Measurements from ENCODE around the gene LRRC36.

Gene LRRC36

DNA sequence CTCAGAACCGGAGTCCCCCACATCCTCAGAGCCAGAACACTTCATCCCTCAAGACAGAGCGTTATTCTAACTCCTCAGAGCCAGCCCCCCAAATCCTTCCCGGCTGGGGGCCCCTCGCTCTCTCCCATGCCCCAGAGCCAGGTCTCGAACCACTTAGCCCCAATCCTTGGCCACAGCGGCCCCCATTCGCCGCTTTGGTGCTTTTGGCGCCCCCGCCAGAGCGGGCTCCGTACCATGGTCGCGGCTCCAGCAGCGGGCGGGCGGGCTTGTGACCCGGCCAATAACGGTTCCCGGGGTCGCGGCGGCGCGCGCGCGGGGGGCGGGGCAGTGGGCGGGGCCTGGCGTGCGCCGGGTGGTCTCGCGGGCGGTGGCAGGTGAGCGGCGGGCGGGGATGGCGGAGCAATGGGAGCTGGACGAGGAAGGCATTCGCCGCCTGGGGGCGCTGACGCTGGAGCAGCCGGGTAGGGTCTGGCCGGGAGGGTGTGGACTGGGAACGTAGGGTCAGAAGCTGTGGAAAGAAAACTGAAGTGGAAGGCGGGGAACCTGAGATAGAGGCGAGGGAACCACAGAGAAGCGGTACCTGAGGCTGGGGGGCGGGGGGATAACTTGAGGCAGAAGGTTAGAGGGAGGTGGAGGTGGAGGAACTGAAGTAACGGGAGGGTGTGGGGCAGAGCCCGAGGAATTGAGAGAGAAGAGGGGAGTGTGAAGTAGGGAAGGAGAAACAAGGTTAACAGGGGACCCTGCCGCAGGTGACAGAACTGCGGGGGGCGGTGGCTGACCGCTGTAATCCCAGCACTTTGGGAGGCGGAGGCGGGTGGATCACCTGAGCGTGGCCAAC lies at the start of gene LRRC36, which contains the start of gene KCTD19:
Gene LRRC36, plus strand, starts transcription at position 344 of the 838 bp plus-strand sequence. Its CDS starts 48 bp downstream, at position 392.
Gene KCTD19, minus strand, starts transcription at position 270 of the 838 bp plus-strand sequence. Its CDS starts 34 bp downstream, at position 236.
- peak; percentile 29 to 60 (median 32) for DNase-seq (ENCODE audit: low read depth in 3 of 3)

- peak in 1 of 3 donors; percentile 28 for DNase-seq (ENCODE audit: low read depth in 3 of 3)
Measured at GRCh38 chr16:67277294-67277998, 49.2 kb upstream of the LRRC36 start.

GRCh38 chr16:67277999-67278772 lies 48.4 kb upstream of the LRRC36 start:
- DNase-seq (ENCODE audit: low read depth in 3 of 3): no peak

DNA sequence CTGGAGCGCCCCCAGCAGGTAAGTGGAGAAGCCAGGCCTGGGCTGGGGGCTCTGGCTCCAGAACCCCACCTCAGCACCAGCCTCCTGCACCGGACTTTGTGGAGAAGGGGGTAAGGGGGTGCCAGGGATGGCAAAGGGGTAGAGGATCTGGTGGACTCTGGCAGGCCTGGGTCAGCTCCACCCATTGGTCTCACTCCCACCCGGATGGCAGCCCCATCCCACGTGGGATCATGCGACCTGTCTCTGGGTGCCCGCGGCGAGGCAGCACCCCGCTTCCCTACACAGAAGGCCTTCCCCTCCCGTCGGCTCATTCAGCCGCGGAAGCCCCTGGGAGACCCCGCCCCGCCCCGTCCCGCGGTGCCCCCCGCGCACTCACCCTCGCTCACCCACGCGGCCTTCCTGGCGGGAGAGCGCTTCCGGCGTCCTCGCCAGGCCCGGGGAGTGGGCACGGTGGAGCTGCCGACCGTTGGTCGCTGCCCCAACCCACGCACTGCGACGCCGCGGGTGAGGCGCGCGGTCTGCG lies 47.8 kb upstream of the LRRC36 start:
- DNase-seq (ENCODE audit: low read depth in 3 of 3): peak in 1 of 3 donors; percentile 42

- DNase-seq (ENCODE audit: low read depth in 3 of 3): peak; percentile 75 to 79 (median 76)
Measured at GRCh38 chr16:67279296-67280089, 47.1 kb upstream of the LRRC36 start, which contains the start of gene PLEKHG4. PLEKHG4 (plus strand) TSS chr16:67279532; CDS start chr16:67280045, 513 bp downstream.

DNA sequence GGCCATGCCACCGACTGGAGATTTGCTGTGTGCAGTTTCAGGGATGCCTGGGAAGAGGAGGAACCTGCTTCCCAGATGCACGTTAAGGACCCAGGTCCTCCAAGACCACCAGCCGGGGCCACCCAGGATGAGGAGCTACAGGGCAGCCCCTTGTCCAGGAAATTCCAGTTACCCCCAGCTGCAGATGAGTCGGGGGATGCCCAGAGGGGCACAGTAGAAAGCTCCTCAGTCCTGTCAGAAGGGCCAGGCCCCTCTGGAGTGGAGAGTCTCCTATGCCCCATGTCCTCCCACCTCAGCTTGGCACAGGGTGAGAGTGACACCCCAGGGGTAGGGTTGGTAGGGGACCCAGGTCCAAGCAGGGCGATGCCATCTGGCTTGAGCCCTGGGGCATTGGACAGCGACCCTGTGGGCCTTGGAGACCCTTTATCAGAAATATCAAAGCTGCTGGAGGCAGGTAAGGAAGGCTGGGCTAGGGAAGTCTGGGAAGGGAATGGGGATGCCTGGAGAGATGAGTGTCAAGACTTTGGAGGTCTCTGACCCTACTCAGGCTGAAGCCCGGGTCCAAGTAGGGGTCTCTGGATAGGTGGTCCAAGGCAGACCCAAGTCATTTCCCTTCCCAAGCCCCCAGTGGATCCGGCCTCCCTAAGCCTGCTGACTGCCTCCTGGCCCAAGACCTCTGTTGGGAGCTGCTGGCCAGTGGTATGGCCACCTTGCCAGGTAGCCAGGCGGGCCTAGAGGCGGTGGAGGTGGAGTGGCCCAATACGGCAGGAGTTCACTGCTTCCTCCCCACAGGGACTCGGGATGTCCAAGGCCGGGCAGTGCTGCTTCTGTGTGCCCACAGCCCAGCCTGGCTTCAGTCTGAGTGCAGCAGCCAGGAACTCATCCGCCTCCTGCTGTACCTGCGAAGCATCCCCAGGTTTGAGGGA lies 46.3 kb upstream of the LRRC36 start:
- no peak for DNase-seq (ENCODE audit: low read depth in 3 of 3)

DNA sequence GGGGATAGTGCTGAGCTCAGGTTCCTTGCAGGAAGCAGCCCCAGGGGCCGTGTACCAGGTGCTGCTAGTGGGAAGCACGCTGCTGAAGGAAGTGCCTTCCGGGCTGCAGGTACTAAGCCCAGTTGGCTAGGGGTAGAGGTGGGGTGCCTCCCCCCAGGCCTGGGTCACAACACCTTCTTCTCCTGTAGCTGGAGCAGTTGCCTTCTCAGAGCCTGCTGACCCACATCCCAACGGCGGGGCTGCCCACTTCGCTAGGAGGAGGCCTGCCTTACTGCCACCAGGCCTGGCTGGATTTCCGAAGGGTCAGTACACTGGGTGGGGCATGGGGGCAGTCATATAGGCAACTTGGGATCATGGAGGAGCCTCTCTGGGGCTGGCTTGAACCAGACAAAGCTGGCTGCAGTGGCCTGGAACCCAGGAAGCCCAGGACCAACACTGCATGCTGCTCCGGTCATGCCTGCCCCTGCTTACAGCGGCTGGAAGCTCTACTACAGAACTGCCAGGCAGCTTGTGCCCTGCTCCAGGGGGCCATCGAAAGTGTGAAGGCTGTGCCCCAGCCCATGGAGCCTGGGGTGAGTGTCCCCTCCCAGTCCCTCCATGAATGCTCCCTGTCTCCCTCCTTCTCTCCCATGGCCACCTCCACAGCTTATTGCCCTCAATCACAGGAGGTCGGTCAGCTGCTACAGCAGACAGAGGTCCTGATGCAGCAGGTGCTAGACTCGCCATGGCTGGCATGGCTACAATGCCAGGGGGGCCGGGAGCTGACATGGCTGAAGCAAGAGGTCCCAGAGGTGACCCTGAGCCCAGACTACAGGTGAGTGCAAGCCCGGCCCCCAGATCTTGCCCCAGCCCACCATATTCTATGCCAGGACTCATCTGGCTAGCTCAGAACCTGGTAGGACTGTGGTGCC lies 44.8 kb upstream of the LRRC36 start:
- DNase-seq (ENCODE audit: low read depth in 3 of 3): no peak

- no peak for DNase-seq (ENCODE audit: low read depth in 3 of 3)
Measured at GRCh38 chr16:67282447-67282805, 44.2 kb upstream of the LRRC36 start.

- no peak for DNase-seq (ENCODE audit: low read depth in 3 of 3)
Measured at GRCh38 chr16:67283039-67283825, 43.4 kb upstream of the LRRC36 start.

- DNase-seq (ENCODE audit: low read depth in 3 of 3): no peak
Measured at GRCh38 chr16:67283826-67284555, 42.6 kb upstream of the LRRC36 start.

GRCh38 chr16:67284699-67285646 lies 41.6 kb upstream of the LRRC36 start:
- DNase-seq (ENCODE audit: low read depth in 3 of 3): no peak

- no peak for DNase-seq (ENCODE audit: low read depth in 3 of 3)
Measured at GRCh38 chr16:67286441-67287235, 40.0 kb upstream of the LRRC36 start.

DNA sequence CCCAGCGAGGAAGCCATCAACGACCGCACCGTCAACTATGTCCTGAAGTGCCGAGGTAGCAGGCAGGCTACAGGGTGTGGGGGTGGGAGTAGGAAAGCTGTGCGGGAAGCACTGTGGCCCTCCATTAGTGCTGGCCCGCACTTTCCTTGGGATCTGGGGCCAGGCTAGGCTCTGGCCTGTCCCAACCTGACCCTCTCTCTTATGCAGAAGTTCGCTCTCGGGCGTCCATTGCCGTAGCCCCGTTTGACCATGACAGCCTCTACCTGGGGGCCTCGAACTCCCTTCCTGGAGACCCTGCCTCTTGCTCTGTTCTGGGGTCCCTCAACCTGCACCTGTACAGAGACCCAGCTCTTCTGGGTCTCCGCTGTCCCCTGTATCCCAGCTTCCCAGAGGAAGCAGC lies 38.7 kb upstream of the LRRC36 start:
- no peak for DNase-seq (ENCODE audit: low read depth in 3 of 3)

DNA sequence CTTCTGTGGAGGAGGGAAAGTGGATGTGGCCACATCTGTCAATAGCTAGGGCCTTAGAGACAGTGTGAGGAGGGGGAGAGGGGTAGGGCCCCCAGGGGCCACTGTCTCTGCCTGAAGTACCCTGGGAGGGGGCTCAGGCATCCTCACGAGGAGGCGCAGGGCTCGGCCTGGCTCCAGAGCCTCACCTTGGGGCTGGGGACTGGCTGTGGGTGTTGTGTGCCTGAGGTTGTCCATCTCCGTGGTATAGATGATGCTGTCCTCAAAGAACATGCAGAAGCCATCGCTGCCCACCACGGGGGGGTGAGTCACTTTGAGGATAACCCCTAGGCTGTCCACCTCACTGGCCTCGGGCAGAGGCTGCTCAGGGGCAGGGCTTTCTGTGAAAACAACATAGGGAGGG lies 35.2 kb upstream of the LRRC36 start:
- no peak for DNase-seq (ENCODE audit: low read depth in 3 of 3)

DNA sequence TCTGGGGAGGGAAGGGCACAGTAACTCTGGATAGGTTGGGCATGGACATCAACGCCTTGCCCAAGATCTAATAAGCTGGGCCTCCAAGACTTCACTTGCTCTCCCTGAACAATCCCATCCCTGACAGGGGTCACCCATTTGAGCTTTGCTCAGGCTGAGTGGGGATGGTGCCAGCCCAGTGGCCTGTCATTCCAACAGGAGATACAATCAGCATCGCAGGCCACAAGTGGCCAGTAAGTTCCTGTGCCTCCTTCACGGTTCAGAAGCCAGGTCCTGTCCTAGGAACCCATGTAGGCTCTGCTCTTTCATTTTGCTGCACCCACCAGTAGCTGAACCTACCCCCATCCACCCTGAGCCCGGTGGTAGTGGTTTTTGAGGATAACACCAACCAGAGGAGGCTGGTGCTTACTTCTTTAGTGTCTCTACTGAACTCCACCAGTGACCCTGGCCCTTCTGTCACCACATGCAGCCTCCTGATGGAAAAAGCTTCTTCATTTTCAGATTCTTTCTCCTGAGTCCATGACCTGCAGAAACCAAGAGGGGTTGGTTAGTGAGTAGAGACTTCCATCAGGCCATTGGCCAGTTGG lies 32.4 kb upstream of the LRRC36 start:
- DNase-seq (ENCODE audit: low read depth in 3 of 3): no peak

Measured in stimulated activated CD4-positive, alpha-beta T cell treated with anti-CD3 and anti-CD28 coated beads, TNF-alpha, amount 100 ng/mL, for 48 hours (primary cell).